IPS-NIHi7 (cell line): ENCODE data around the gene FYB1.
"Not testable (repeated sequence)": the region's sequence is repeated elsewhere in the genome, so short reads cannot be mapped to it uniquely, and the experiment has no call there.

Source experiments
- DNase-seq: peaks from one replicate; pipeline ENCODE4 v3.0.0; 2012; ENCODE audit warnings: mixed read lengths; ENCODE audit errors: extremely low spot score

FYB1 gene

DNA sequence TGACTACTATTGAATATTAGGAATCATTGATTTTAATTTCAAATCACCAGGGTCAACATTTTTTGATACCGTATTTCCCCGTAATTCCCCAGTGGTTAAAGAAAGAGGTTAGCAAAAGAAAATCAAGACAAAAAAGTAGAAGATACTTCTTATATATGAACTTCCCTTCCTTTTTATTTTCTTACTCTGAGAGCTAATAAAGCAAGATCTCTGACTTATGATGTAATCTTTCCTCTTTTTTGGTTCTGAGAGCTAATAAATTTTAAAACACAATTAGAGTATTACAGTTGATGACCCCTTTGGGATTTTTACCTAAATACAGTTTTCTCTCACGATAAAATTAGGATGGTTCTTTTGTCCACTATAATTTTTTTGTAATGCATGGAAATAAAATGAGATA, 9.2 kb upstream of the FYB1 start:
- no peak for DNase-seq

- DNase-seq: no peak
Observed at GRCh38 chr5:39226558-39226957, 7.2 kb upstream of the FYB1 start.

- no peak for DNase-seq
Observed at GRCh38 chr5:39226100-39226451, 6.7 kb upstream of the FYB1 start.

GRCh38 chr5:39225405-39226099, 6.2 kb upstream of the FYB1 start:
- DNase-seq: no peak

GRCh38 chr5:39224196-39224761, 4.9 kb upstream of the FYB1 start:
- DNase-seq: peak; percentile 22

- no peak for DNase-seq
Observed at GRCh38 chr5:39223565-39224156, 4.3 kb upstream of the FYB1 start.

- DNase-seq: not testable (repeated sequence)
Observed at GRCh38 chr5:39221671-39222070, 2.3 kb upstream of the FYB1 start.

- DNase-seq: no peak
Observed at GRCh38 chr5:39220280-39221030, 1.1 kb upstream of the FYB1 start.

- DNase-seq: no peak
Observed at GRCh38 chr5:39218482-39219402, 621 bp downstream of the FYB1 start.

GRCh38 chr5:39217365-39218281, 1.7 kb downstream of the FYB1 start:
- DNase-seq: peak; percentile 81

GRCh38 chr5:39216631-39217030, 2.7 kb downstream of the FYB1 start:
- DNase-seq: no peak

GRCh38 chr5:39215857-39216256, 3.5 kb downstream of the FYB1 start:
- no peak for DNase-seq

DNA sequence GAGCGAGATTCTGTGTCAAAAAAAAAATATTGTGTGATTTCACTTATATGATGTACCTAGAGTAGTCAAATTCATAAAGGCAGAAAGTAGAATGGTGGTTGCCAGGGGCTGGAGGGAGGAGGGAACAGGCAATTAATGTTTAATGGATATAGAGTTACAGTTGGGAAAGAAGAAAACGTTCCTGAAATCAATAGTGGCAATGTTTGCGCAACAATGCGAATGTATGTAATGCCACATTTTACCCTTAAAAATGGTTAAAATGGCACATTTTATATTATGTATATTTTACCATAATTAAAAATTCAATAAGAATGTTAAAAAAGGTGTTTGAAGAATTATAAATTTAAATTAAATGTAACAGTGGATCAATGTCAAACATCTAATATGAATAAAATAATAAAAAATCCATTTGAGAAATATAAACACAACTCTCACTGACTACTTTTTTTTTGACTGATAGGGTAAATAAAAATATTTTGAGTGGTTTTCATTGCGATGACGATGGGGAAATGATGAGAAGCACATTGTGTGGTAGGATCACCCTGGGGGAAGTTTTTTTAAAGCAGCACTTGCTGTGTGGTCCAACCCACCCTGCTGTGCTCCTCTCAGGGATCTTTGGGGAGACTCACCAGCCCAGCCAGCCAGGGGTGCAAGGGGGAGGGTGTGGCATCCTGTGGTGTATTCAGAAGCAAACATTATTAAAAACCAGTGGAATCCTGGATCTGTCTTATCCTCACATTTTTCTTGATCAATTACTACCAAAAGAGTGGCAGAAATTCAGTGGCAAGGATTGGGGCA, 4.3 kb downstream of the FYB1 start:
- no peak for DNase-seq

- no peak for DNase-seq
Observed at GRCh38 chr5:39213447-39214207, 5.7 kb downstream of the FYB1 start.

DNA sequence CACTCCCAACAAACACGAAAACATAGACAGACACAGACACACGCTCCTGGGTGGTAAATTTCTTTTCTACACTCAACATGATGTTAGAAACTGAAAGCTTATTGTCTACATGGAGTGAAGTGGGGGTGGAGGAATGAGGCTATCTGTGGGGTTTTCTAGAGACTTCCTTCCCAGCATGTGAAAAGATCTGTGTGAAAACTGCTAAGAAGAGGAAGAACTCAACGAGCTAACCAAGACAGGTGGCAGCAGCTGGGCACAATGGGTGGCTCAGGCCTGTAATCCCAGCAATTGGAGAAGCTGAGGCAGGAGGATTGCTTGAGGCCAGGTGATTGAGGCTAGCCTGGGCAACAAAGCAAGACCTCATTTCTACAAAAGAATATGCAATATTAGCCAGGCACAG, 7.6 kb downstream of the FYB1 start:
- no peak for DNase-seq

DNA sequence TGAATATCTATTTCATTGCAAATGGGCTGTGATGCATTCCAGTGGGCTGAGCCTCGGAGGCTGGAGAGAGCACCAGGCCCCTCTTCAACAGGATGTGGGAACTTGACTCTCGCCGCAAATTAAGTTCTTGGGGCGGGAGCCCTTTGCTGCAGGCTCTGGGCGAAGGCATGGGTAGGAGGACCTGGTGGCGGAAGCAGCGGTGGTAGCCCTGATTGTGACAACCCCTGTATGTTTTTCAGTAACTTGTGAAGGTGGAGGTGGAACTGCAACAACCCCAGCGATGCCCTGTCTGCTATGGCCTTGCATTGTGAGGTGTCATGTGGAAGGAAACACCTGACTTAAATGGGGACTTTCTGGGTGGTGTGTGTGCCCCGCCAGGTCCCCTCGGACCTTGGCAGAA, 9.4 kb downstream of the FYB1 start:
- DNase-seq: peak; percentile 15

DNA sequence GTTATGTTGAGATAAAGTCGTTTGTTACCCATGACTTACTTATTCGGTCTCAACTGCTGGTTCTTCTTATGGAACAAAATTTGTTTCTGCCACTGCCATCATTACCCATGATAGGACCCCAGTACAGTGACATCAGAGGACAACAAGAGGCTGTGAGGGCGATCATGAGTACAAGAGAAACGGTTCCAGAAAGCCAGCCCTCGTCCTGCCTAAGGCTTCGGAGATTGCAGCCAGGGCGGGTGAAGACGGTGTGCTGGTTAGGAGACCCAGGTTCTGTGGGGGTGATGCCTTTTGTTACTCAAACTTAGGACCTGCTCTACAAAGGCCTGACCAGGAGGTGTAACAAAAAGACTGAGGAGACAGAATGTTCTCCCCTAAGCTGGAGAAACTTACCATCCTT, 10.9 kb downstream of the FYB1 start:
- no peak for DNase-seq

DNA sequence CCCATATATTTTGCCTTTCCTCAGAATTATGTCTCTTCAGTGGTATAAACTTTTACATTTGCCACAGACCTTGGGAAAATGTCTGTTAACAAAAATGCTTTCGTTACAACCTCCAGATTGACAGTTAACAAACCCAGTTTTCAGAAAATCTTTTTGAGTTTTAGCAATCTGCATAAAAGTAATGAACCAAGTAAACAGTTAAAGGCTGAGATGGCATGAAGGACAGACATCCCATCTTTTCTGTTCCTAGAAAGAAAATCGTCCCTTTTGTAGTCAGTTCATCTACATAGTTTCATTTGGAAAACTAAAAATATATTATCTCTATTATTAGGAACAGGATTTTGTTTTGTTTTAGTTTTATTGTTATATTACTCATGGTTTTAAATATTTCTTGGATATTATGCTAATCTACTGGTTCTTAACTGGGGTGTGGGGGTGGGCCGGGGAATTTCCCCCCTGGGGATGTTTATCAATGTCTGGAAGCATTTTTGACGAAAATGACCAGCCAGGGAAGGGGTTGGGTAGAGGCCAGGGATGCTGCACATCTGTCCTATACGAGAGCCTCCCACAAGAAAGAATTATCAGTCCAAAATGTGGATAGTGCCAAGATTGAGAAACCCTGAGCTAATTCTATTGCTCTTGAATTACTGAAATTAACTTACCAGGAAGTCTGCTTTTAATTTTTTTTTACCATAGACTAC, 11.9 kb downstream of the FYB1 start:
- DNase-seq: no peak
